ENCODE results near the gene SMARCC1. TPM values are rescaled to one million over a fixed set of nuclear protein-coding genes. Genes with fewer than 3 reads are reported as not detected.
"Not testable (repeated sequence)": the region's sequence is repeated elsewhere in the genome, so short reads cannot be mapped to it uniquely, and the experiment has no call there.

Gene SMARCC1
- 100 to 1,000 TPM in 2 of 5 donors, 10 to 100 TPM in 3; 77.1 to 103 (median 98.2) TPM for polyA plus RNA-seq (ENCODE audit: insufficient read depth in 1 of 5, insufficient read length in 5 of 5, low replicate concordance in 1 of 5)
- long read RNA-seq, donor 1, partial matches to known transcripts, result 41 of 41 reads
- long read RNA-seq, donor 1, other reads (novel, unspliced or antisense), result 0 of 41 reads
- long read RNA-seq, donor 2, full-length matches to known transcripts, result 1 of 1 reads
- long read RNA-seq, donor 2, partial matches to known transcripts, result 0 of 1 reads
- long read RNA-seq, donor 2, other reads (novel, unspliced or antisense), result 0 of 1 reads
- long read RNA-seq, donor 3, partial matches to known transcripts, result 24 of 24 reads
- long read RNA-seq, donor 3, other reads (novel, unspliced or antisense), result 0 of 24 reads
- long read RNA-seq, donor 4, full-length matches to known transcripts, result 1 of 22 reads
- long read RNA-seq, donor 4, partial matches to known transcripts, result 21 of 22 reads
- long read RNA-seq, donor 4, other reads (novel, unspliced or antisense), result 0 of 22 reads
- long read RNA-seq, donor 5, partial matches to known transcripts, result 39 of 40 reads
- long read RNA-seq, donor 5, other reads (novel, unspliced or antisense), result 0 of 40 reads
- long read RNA-seq, donor 6, full-length matches to known transcripts, result 3 of 53 reads
- long read RNA-seq, donor 6, partial matches to known transcripts, result 50 of 53 reads
- long read RNA-seq, donor 6, other reads (novel, unspliced or antisense), result 0 of 53 reads
- long read RNA-seq, donor 7, full-length matches to known transcripts, result 4 of 31 reads
- long read RNA-seq, donor 7, partial matches to known transcripts, result 27 of 31 reads
- long read RNA-seq, donor 7, other reads (novel, unspliced or antisense), result 0 of 31 reads
- long read RNA-seq, donor 8, full-length matches to known transcripts, result 1 of 30 reads
- long read RNA-seq, donor 8, partial matches to known transcripts, result 29 of 30 reads
- long read RNA-seq, donor 8, other reads (novel, unspliced or antisense), result 0 of 30 reads

- DNase-seq, result peak; percentile 98
Measured at GRCh38 chr3:47781685-47782445, at the start of gene SMARCC1. TSS of gene SMARCC1 (minus strand) at chr3:47781893. CDS start at chr3:47781797, 96 bp downstream.

GRCh38 chr3:47829482-47829881 lies 47.8 kb upstream of the SMARCC1 start:
- not testable (repeated sequence) for DNase-seq

GRCh38 chr3:47825590-47825989 lies 43.9 kb upstream of the SMARCC1 start:
- no peak for DNase-seq

- peak; percentile 78 to 81 for DNase-seq
Measured at GRCh38 chr3:47824541-47825473, 43.1 kb upstream of the SMARCC1 start.

GRCh38 chr3:47817609-47818008 lies 35.9 kb upstream of the SMARCC1 start:
- no peak for DNase-seq

GRCh38 chr3:47813551-47814177 lies 32.0 kb upstream of the SMARCC1 start:
- no peak for DNase-seq

- DNase-seq, result no peak
Measured at GRCh38 chr3:47804577-47804976, 22.9 kb upstream of the SMARCC1 start.

- no peak for DNase-seq
Measured at GRCh38 chr3:47803480-47804025, 21.9 kb upstream of the SMARCC1 start.

- DNase-seq, result peak; percentile 84 to 87
Measured at GRCh38 chr3:47802734-47803479, 21.2 kb upstream of the SMARCC1 start, which contains the start of gene DHX30. TSS of gene DHX30 (plus strand) at chr3:47803138. CDS start at chr3:47810684, 7,546 bp downstream.

GRCh38 chr3:47799733-47800132 lies 18.0 kb upstream of the SMARCC1 start:
- DNase-seq, result no peak

GRCh38 chr3:47794544-47794943 lies 12.9 kb upstream of the SMARCC1 start:
- no peak for DNase-seq

GRCh38 chr3:47792699-47793098 lies 11.0 kb upstream of the SMARCC1 start:
- no peak for DNase-seq

GRCh38 chr3:47791193-47791855 lies 9.6 kb upstream of the SMARCC1 start:
- no peak for DNase-seq

- no peak for DNase-seq
Measured at GRCh38 chr3:47783673-47784072, 2.0 kb upstream of the SMARCC1 start.

- DNase-seq, result no peak
Measured at GRCh38 chr3:47782446-47783308, 984 bp upstream of the SMARCC1 start.

- DNase-seq, result peak; percentile 59 to 60
Measured at GRCh38 chr3:47780741-47781684, 680 bp downstream of the SMARCC1 start.

Measured in right lung (tissue), 10 donors.